Loucy (cell line): ENCODE data around the gene PRDM5.

Source experiments
- H2AFZ ChIP-seq: fragments of 200-600 bp; sonication (generic); 2 replicates; pipeline ENCODE4 v1.6.0; 2016; ENCODE audit warnings: antibody characterized with exemption, mild to moderate bottlenecking, low read length, moderate library complexity
- H3F3A ChIP-seq: fragments of 200-600 bp; 2 replicates; pipeline ENCODE4 v1.6.0; 2016; ENCODE audit warnings: antibody characterized with exemption, low read depth, mild to moderate bottlenecking
- H3K27me3 ChIP-seq: fragments of 200-600 bp; sonication (generic); 2 replicates; pipeline ENCODE4 v1.6.1; 2014; ENCODE audit warnings: low read length, mild to moderate bottlenecking; ENCODE audit not compliant: insufficient read depth, poor library complexity, severe bottlenecking
- H3K36me3 ChIP-seq: fragments of 200-600 bp; sonication (generic); 2 replicates; pipeline ENCODE4 v1.6.1; 2016; ENCODE audit warnings: low read length; ENCODE audit not compliant: insufficient read depth
- H3K4me1 ChIP-seq: fragments of 200-600 bp; sonication (generic); 2 replicates; pipeline ENCODE4 v1.5.1; 2014; ENCODE audit warnings: low read length, mild to moderate bottlenecking; ENCODE audit not compliant: insufficient read depth, poor library complexity, severe bottlenecking
- H3K4me2 ChIP-seq: fragments of 200-600 bp; sonication (generic); 2 replicates; pipeline ENCODE4 v1.6.0; 2014; ENCODE audit warnings: antibody characterized with exemption, low read length, low read depth, mild to moderate bottlenecking; ENCODE audit not compliant: poor library complexity, severe bottlenecking
- H3K4me3 ChIP-seq: fragments of 200-600 bp; sonication (generic); 2 replicates; pipeline ENCODE4 v1.5.1; 2014; ENCODE audit warnings: low read length, mild to moderate bottlenecking, mixed read lengths; ENCODE audit not compliant: poor library complexity, severe bottlenecking
- H3K79me2 ChIP-seq: fragments of 200-600 bp; sonication (generic); 2 replicates; pipeline ENCODE4 v1.6.1; 2014; ENCODE audit warnings: low read length; ENCODE audit not compliant: insufficient read depth
- H3K9ac ChIP-seq: fragments of 200-600 bp; sonication (generic); 2 replicates; pipeline ENCODE4 v1.6.0; 2014; ENCODE audit warnings: mild to moderate bottlenecking, low read depth, low read length, moderate library complexity; ENCODE audit not compliant: poor library complexity, severe bottlenecking
- H3K9me2 ChIP-seq: fragments of 200-600 bp; sonication (generic); replicated peaks from 2 replicates; pipeline ENCODE4 v1.6.1; 2016; ENCODE audit warnings: low read depth, low read length, mixed read lengths
- H3K9me3 ChIP-seq: fragments of 200-600 bp; sonication (generic); 2 replicates; pipeline ENCODE4 v1.6.1; 2014; ENCODE audit warnings: mild to moderate bottlenecking, antibody characterized with exemption, low read length, low read depth; ENCODE audit not compliant: insufficient read depth
- H4K20me1 ChIP-seq: fragments of 200-600 bp; sonication (generic); 2 replicates; pipeline ENCODE4 v1.6.0; 2014; ENCODE audit warnings: antibody characterized with exemption, low read length, mild to moderate bottlenecking; ENCODE audit not compliant: insufficient read depth, poor library complexity, severe bottlenecking
- CTCF ChIP-seq: fragments of 200-600 bp; sonication (generic); conservative IDR thresholded peaks from 2 replicates; pipeline ENCODE4 v1.5.1; 2014; ENCODE audit warnings: mild to moderate bottlenecking, antibody characterized with exemption, low read length
- EZH2phosphoT487 ChIP-seq: fragments of 200-600 bp; IDR thresholded peaks from 2 replicates; pipeline ENCODE4 v1.6.1; 2018; ENCODE audit warnings: antibody characterized with exemption, mild to moderate bottlenecking, moderate library complexity, borderline replicate concordance

PRDM5 gene

GRCh38 chr4:120763650-120764049, 158.9 kb downstream of the PRDM5 start:
- Histone ChIP-seq H3K27me3 (no peaks in the 10 kb centered on the region), H3F3A (no peaks in the 10 kb centered on the region), H3K9ac (no peak overlapping the region), H3K4me1 (no peaks in the 10 kb centered on the region), H4K20me1 (no peaks in the 10 kb centered on the region), H3K9me2 (no peaks in the 10 kb centered on the region), H2AFZ (no peak overlapping the region), H3K4me2 (no peak overlapping the region), H3K36me3 (no peaks in the 10 kb centered on the region), H3K79me2 (no peaks in the 10 kb centered on the region), H3K4me3 (no peak overlapping the region), H3K9me3 (no peaks in the 10 kb centered on the region)
- no peak for TF ChIP-seq EZH2phosphoT487

- TF ChIP-seq CTCF, result no peak
- TF ChIP-seq EZH2phosphoT487, result no peak
- H3K27me3 ChIP-seq, result no peaks in the 10 kb centered on the region
- no peaks in the 10 kb centered on the region for H3K79me2 ChIP-seq
- H3K4me1 ChIP-seq, result no peaks in the 10 kb centered on the region
- H3K9me3 ChIP-seq, result no peaks in the 10 kb centered on the region
- H4K20me1 ChIP-seq, result no peaks in the 10 kb centered on the region
- no peak overlapping the region for H3K4me2 ChIP-seq
- no peak overlapping the region for H3K4me3 ChIP-seq
- H3K36me3 ChIP-seq, result no peaks in the 10 kb centered on the region
- H3K9ac ChIP-seq, result no peak overlapping the region
- no peaks in the 10 kb centered on the region for H3F3A ChIP-seq
- no peaks in the 10 kb centered on the region for H3K9me2 ChIP-seq
- H2AFZ ChIP-seq, result no peak overlapping the region
Observed at GRCh38 chr4:120761070-120761469, 161.5 kb downstream of the PRDM5 start.

DNA sequence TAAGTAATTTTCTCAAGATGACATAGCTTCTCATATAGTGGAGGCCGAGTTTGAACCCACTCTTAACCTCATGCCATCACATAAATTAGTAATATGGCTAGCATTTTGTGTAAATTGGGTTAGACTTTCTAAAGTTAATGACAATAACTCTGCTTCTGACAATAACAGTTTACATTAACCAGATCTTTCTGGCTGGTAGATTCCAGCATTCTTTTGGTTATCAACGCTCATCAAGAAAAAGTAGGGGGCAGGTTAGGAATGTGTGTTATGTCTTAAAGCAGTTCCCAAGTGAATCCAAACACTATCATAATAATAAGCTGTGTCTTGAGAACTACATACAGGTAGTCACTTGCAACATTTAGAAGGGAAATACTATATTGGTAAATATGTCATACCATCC, 162.5 kb downstream of the PRDM5 start:
- Histone ChIP-seq H3K9ac (no peak overlapping the region), H3K4me1 (no peaks in the 10 kb centered on the region), H3K4me2 (no peak overlapping the region), H3F3A (no peaks in the 10 kb centered on the region), H3K9me3 (no peaks in the 10 kb centered on the region), H3K27me3 (no peaks in the 10 kb centered on the region), H3K4me3 (no peak overlapping the region), H3K36me3 (no peaks in the 10 kb centered on the region), H2AFZ (no peak overlapping the region), H4K20me1 (no peaks in the 10 kb centered on the region), H3K79me2 (no peaks in the 10 kb centered on the region), H3K9me2 (no peaks in the 10 kb centered on the region)
- no peak for TF ChIP-seq CTCF
- no peak for TF ChIP-seq EZH2phosphoT487

DNA sequence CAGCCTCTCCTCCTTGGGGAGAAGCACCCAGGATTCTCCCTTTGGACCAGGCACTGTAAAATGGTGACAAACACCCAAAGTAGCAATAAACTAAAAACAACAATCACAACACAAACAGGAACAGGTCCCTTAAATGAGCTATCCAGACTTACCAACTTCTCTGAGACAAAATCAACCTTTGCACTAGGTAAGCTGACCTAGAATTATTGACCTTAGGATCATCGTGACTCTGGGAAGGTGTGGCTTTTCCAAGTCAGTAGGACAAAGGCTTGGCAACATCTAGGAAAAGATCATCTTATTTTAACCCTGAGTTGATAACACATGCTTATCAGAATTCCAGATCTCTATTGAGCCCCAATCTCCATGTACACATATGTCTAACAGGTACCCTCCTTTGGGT, 166.7 kb downstream of the PRDM5 start:
- Histone ChIP-seq H3K27me3 (no peaks in the 10 kb centered on the region), H3K9ac (no peak overlapping the region), H3K9me2 (no peaks in the 10 kb centered on the region), H4K20me1 (no peaks in the 10 kb centered on the region), H3K79me2 (no peaks in the 10 kb centered on the region), H3K4me1 (no peaks in the 10 kb centered on the region), H3K4me2 (no peak overlapping the region), H3K9me3 (no peaks in the 10 kb centered on the region), H2AFZ (no peak overlapping the region), H3K4me3 (no peak overlapping the region), H3F3A (no peaks in the 10 kb centered on the region), H3K36me3 (no peaks in the 10 kb centered on the region)
- TF ChIP-seq CTCF (no peak), EZH2phosphoT487 (no peak)
